ENCODE results near the gene ANO3. TPM values are rescaled to one million over a fixed set of nuclear protein-coding genes. Genes with fewer than 3 reads are reported as not detected.

Gene ANO3
- total and polyA plus RNA-seq, 4 donors: 0.02 to 0.63 (median 0.16) TPM

GRCh38 chr11:26324270-26324669, 7.7 kb upstream of the ANO3 start:
- no peaks in the 10 kb centered on the region for H3K4me1 ChIP-seq (ENCODE audit: control insufficient read depth in 5 of 5, insufficient read depth in 5 of 5, low read length in 5 of 5)
- no peaks in the 10 kb centered on the region for H3K27me3 ChIP-seq (ENCODE audit: control insufficient read depth in 3 of 3, insufficient read depth in 3 of 3, low read length in 2 of 3)
- ATAC-seq (ENCODE audit: insufficient read depth, low FRiP score) (no peak), DNase-seq (no peak)
- no peak overlapping the region for H3K4me3 ChIP-seq
- no peaks in the 10 kb centered on the region for H3K9me3 ChIP-seq (ENCODE audit: control insufficient read depth in 4 of 4, insufficient read depth in 3 of 4, low read length in 3 of 4)
- no peak for TF ChIP-seq CTCF (IDR thresholded peaks at IDR 0.05; ENCODE audit: control extremely low read depth, extremely low read depth)
- H3K36me3 ChIP-seq (ENCODE audit: control insufficient read depth in 4 of 4, insufficient read depth in 4 of 4, low read length in 4 of 4): no peaks in the 10 kb centered on the region
- H3K9ac ChIP-seq (ENCODE audit: insufficient read depth in 1 of 2, low read length in 2 of 2): no peak overlapping the region
- H3K27ac ChIP-seq (ENCODE audit: low read depth in 1 of 2, low read length in 1 of 2): no peak overlapping the region
- 81% methylated on average over 2 of the region's 2 CpGs for WGBS, 2 donors

- no peak overlapping the region for H3K9ac ChIP-seq (ENCODE audit: insufficient read depth in 1 of 2, low read length in 2 of 2)
- H3K36me3 ChIP-seq (ENCODE audit: control insufficient read depth in 4 of 4, insufficient read depth in 4 of 4, low read length in 4 of 4): no peaks in the 10 kb centered on the region
- no peak overlapping the region for H3K27ac ChIP-seq (ENCODE audit: low read depth in 1 of 2, low read length in 1 of 2)
- peaks cover 0 to 4% (median 0%) of the 10 kb centered on the region in 5 donors for H3K4me1 ChIP-seq (ENCODE audit: control insufficient read depth in 5 of 5, insufficient read depth in 5 of 5, low read length in 5 of 5)
- WGBS, 2 donors: 71 to 87% methylated on average over 4 of the region's 4 CpGs
- no peaks in the 10 kb centered on the region for H3K9me3 ChIP-seq (ENCODE audit: control insufficient read depth in 4 of 4, insufficient read depth in 3 of 4, low read length in 3 of 4)
- H3K27me3 ChIP-seq (ENCODE audit: control insufficient read depth in 3 of 3, insufficient read depth in 3 of 3, low read length in 2 of 3): peaks cover 0 to 3% (median 0%) of the 10 kb centered on the region in 3 donors
- H3K4me3 ChIP-seq: no peak overlapping the region
- ATAC-seq (ENCODE audit: insufficient read depth, low FRiP score) (no peak), DNase-seq (no peak)
- TF ChIP-seq CTCF (IDR thresholded peaks at IDR 0.05; ENCODE audit: control extremely low read depth, extremely low read depth): no peak
Observed at GRCh38 chr11:26326793-26327400, 5.0 kb upstream of the ANO3 start.

GRCh38 chr11:26329206-26329605, 2.7 kb upstream of the ANO3 start:
- Histone ChIP-seq H3K36me3 (ENCODE audit: control insufficient read depth in 4 of 4, insufficient read depth in 4 of 4, low read length in 4 of 4) (no peaks in the 10 kb centered on the region), H3K4me3 (no peak overlapping the region), H3K27me3 (ENCODE audit: control insufficient read depth in 3 of 3, insufficient read depth in 3 of 3, low read length in 2 of 3) (peaks cover 0 to 3% (median 0%) of the 10 kb centered on the region in 3 donors), H3K27ac (ENCODE audit: low read depth in 1 of 2, low read length in 1 of 2) (no peak overlapping the region), H3K9me3 (ENCODE audit: control insufficient read depth in 4 of 4, insufficient read depth in 3 of 4, low read length in 3 of 4) (no peaks in the 10 kb centered on the region), H3K9ac (ENCODE audit: insufficient read depth in 1 of 2, low read length in 2 of 2) (no peak overlapping the region), H3K4me1 (ENCODE audit: control insufficient read depth in 5 of 5, insufficient read depth in 5 of 5, low read length in 5 of 5) (peaks cover 0 to 20% (median 3%) of the 10 kb centered on the region in 5 donors)
- 55 to 62% methylated on average over 2 of the region's 2 CpGs for WGBS, 2 donors
- ATAC-seq (ENCODE audit: insufficient read depth, low FRiP score): no peak
- TF ChIP-seq CTCF (IDR thresholded peaks at IDR 0.05; ENCODE audit: control extremely low read depth, extremely low read depth): no peak
- no peak for DNase-seq

- H3K36me3 ChIP-seq (ENCODE audit: control insufficient read depth in 4 of 4, insufficient read depth in 4 of 4, low read length in 4 of 4): no peaks in the 10 kb centered on the region
- peaks cover 0 to 3% (median 0%) of the 10 kb centered on the region in 3 donors for H3K27me3 ChIP-seq (ENCODE audit: control insufficient read depth in 3 of 3, insufficient read depth in 3 of 3, low read length in 2 of 3)
- no peak overlapping the region for H3K27ac ChIP-seq (ENCODE audit: low read depth in 1 of 2, low read length in 1 of 2)
- DNase-seq (no peak), ATAC-seq (ENCODE audit: insufficient read depth, low FRiP score) (no peak)
- TF ChIP-seq CTCF (IDR thresholded peaks at IDR 0.05; ENCODE audit: control extremely low read depth, extremely low read depth): no peak
- H3K4me3 ChIP-seq: no peak overlapping the region
- no peak overlapping the region for H3K9ac ChIP-seq (ENCODE audit: insufficient read depth in 1 of 2, low read length in 2 of 2)
- H3K9me3 ChIP-seq (ENCODE audit: control insufficient read depth in 4 of 4, insufficient read depth in 3 of 4, low read length in 3 of 4): no peaks in the 10 kb centered on the region
- H3K4me1 ChIP-seq (ENCODE audit: control insufficient read depth in 5 of 5, insufficient read depth in 5 of 5, low read length in 5 of 5): peaks cover 0 to 20% (median 3%) of the 10 kb centered on the region in 5 donors
- WGBS, 2 donors: 89 to 94% methylated on average over 4 of the region's 4 CpGs
Observed at GRCh38 chr11:26330262-26330661, 1.7 kb upstream of the ANO3 start.

All from lung (tissue), 12 donors.